ENCODE results near the gene MTF1. TPM values are rescaled to one million over a fixed set of nuclear protein-coding genes. Genes with fewer than 3 reads are reported as not detected.
"Not testable (repeated sequence)": the region's sequence is repeated elsewhere in the genome, so short reads cannot be mapped to it uniquely, and the experiment has no call there.

MTF1 gene
- polyA plus RNA-seq, 4 donors: 8.0 to 9.5 (median 8.4) TPM

DNA sequence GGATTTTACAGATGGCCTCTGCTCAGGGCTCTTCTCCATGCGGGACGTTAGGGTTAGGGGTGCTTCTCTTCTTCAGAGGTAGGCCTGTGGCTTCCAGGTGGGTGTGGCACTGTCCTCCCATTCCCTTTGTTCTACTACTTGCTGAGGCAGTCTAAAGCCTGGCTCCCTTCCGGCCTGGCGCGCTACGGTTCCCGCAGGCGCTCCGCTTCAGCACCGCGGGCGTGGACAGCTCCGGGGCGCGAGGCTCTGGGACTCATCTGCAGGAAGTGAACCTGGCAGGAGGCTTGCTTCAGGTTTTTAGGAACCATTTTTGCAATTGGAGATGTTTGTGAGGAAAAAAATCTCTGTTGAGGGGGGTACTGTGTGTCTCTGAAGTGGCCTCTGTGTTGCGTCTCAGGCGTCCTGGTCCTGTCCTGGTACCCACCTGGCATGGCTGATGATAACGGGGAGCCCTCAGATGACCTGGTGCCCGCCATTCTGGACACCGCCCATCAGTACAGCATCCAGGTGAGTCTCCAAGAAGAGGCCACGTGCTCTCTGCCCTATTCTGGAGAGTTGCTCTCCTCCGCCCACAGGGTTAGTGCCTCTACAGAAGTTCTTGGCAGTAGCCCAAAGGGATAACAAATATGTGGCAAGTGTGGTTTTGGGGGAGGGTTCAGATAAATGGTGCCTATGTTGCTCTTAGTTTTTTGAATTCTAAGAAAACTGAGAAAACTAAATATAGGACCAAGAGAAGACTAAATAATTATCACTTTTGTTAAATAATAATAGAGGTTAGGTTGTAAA is 63.9 kb downstream of the MTF1 start:
- peak in 1 of 4 donors; percentile 58 for DNase-seq (ENCODE audit: low read depth in 4 of 4, low spot score in 2 of 4)

DNA sequence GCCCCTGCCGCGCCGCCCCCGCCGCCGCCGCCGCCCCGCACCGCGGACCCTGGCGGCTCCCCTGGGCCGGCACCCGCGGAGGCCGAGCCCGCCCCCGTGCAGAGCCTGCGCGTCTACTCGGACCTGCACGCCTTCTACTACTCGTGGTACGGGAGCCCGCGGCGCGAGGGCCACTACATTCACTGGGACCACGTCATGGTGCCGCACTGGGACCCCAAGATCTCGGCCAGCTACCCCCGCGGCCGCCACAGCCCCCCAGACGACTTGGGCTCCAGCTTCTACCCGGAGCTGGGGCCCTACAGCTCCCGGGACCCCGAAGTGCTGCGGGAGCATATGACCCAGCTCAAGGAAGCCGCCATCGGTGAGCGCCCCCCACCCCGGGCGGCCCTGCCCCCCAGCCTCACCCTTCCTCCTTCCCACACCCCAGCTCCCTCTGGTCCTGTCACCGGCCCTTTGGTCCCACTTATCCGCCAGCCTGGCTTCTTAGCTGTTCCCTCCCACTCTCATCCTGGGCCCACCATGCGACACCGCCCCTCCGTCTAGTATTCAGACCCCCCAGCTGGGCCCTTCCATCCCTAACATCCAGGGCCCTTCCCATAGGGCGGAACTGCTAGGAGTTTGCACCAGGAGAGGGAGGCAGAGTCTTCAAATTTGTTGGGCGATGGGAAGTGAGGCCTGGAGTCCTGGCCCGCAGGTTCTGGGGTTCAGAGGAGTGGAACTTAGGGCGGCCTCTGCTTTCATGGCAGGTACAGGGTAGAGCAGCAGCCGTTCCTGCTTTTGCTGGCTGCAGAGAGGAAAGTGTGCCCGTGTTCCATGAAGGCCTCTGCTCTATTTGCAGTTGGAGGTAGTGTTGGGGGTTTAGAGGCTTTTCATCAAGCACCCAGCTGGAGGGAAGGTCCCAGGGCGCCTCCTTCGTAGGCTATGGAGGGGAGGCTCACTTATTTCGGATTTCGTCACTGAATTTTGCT is 64.7 kb downstream of the MTF1 start:
- no peak for DNase-seq (ENCODE audit: low read depth in 4 of 4, low spot score in 2 of 4)

DNA sequence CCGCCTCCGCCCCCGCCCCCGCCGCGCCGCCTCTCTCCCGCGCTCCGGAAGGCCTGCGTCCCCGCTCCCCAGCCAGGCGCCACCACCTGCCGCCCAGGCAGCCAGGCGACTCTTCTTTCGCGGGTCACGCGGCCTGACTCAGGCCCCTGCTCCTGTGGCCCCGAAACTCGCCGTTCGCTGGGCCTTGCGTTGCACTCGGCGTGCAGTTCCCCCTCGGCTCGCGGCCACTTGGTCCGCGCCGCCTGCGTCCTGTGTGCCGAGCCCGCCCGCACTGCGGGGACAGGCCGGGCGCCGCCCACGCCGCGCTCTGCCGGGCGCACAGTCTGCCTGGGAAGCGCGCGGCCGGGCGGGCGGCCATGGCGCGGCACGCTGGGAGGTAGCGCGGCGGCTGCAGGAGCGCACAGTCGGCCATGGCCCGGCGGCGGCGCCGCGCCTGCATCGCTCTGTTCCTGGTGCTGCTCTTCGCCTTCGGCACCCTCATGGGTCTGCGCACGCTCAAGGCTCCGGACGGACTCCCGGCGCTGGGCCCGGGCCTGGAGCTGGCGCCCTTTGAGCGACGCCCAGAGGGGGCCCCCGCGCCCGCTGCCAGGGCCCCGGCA is 65.5 kb downstream of the MTF1 start, which contains the start of gene MANEAL:
MANEAL (plus strand) TSS at position 75 of the 599 bp plus-strand sequence; CDS start at position 411, 336 bp downstream.
- no peak for DNase-seq (ENCODE audit: low read depth in 4 of 4, low spot score in 2 of 4)

DNA sequence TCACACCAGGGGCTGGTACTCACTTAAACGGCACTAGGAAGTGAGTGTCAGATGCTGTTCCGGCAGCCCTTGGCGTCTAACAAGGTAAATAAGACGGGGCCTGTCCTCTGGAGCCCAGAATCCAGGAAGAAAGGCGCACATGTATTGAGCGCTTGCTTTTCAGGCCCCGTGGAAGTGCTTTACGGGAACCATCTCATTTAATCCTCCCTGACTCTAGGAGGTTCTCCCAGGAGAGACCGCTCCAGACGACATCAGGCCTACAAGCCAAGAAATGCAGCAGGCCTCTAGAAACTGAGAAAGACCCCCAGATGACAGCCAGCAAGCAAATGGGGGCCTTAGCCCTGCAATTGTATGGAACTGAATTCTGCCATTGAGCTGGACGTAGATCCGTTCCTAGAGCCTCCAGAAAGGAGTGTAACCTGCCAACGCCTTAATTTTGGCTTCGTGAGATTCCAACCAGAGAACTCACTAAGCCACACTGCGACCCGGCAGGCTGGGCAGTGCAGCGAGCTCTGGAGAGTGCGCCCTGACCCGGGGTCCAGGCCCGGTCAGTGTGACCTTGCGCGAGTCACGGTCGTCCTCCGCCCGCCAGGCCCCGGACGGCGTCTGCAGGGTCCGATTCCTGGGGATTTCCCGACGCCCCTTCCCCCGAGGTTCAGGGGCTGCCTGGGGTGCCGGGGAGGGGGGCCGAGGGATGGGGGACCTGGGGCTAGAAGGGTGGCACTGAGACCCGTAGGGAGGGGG is 66.3 kb downstream of the MTF1 start:
- no peak for DNase-seq (ENCODE audit: low read depth in 4 of 4, low spot score in 2 of 4)

DNA sequence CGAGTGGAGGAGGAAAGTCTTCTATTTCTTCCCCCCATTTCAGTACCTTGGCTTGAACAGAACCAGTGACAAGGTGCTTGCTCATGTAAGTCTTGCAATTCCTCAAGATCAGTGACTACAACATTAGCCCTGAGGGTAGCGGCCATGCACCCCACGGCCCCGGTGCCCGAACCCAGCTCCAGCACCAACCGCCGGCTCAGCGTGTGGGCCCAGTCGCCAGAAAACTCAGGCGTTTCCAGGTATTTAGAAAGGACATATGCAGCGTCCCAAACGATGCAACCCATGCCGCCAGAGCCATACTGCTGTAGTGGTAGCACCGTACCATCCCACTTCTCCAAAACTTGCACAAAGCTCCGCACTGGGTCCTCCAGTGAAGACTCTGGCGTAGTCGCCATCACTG is 76.9 kb downstream of the MTF1 start:
- DNase-seq (ENCODE audit: low read depth in 4 of 4, low spot score in 2 of 4): no peak

DNA sequence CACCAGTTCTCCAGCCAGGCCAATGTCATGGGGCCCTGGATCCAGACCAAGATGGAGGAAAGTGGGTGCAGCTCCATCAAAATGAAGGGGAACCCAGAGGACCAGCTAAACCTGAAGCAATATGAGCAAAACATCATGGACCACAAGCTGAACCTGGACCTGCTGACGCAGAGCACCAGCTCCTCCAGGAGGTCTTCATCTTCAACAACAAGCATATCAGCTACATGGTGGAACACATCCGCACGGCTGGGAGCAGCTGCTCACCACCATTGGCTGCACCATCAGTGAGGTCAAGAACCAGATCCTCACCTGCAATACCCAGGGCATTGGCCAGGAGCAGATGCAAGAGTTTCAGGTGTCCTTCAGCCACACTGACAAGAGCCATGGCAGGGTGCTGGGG is 80.7 kb downstream of the MTF1 start:
- DNase-seq (ENCODE audit: low read depth in 4 of 4, low spot score in 2 of 4): no peak

DNA sequence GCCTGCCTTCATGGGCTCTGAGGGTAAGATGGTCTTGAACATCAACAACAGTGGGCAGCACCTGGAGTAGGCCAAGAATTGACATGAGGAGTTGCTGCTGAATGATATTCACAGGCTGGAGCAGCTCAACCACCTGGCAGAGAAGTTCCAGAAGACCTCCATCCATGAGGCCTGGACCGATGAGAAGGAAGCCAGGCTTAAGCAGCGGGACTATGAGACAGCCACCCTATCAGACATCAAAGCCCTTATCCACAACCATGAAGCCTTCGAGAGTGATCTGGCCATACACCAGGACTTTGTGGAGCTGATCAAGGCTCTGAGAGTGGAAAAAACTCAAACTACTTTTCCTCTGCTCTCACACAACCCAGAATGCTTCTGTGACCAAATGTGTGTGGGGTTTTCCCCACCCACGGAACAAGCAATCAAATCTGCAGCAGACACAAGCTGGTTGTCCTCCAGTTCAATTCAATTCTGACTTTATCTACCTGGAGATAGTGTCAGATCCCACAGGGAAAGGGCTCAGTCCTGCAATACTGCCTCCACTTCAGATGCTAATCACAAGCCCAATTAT is 82.4 kb downstream of the MTF1 start:
- DNase-seq (ENCODE audit: low read depth in 4 of 4, low spot score in 2 of 4): no peak

DNA sequence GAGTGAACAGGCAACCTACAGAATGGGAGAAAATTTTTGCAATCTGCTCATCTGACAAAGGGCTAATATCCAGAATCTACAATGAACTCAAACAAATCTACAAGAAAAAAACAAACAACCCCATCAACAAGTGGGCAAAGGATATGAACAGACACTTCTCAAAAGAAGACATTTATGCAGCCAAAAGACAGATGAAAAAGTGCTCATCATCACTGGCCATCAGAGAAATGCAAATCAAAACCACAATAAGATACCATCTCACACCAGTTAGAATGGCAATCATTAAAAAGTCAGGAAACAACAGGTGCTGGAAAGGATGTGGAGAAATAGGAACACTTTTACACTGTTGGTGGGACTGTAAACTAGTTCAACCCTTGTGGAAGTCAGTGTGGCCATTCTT is 88.0 kb downstream of the MTF1 start:
- not testable (repeated sequence) for DNase-seq (ENCODE audit: low read depth in 4 of 4, low spot score in 2 of 4)

DNA sequence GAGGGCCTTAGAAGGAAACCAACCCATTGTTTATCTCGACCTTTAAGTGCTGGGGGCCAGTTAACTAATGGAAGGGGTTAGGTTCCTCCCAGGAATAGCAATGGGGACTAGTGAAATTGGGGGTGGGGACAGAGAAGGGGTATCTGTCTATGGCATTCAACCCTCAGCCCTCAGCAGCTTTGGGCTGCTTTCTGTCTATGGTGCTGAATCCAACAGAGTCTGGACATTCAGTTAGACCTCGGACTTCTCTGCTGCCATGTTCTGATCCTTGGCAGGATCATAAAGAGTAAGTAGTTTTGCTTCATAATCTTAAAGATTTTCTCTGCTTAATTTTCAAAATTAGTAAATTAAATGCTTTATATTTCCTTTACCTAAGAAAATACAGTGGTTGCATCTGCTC is 91.9 kb downstream of the MTF1 start:
- DNase-seq (ENCODE audit: low read depth in 4 of 4, low spot score in 2 of 4): no peak

DNA sequence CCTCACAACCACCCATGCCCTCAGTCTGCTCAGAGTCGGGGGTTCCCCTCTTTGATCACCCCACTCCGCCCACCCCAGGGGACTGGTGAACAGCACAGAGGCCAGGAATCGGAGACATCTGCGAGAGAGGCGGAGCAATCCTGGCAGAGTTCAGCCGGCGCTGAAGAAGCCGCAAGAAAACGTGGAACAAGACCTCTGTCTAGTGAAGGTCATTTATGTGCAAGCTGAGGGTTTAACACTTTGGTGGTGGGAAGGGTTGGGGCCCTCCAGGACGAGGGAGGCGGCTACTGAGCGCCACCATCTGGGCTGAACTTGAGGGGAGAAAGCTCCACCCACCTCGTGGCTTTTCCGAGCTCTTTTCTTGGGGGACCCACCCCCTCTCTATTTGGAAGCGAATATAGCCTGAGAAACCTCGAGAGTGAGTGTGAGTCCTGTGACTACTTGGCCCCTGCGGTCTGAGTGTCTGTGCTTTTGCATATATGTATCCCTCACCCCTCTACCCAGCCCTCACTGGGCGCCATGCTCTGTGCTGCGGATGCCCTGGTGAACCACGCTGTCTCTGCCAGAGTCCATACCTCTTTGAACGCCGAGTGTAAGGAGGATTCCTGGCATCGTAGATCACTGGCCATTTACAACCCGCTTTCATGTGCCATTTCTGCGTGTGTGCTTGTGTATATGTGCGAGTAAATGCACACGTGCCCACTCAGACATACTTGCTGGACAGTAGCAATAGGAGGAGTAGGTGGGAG is 93.3 kb downstream of the MTF1 start:
- no peak for DNase-seq (ENCODE audit: low read depth in 4 of 4, low spot score in 2 of 4)

DNA sequence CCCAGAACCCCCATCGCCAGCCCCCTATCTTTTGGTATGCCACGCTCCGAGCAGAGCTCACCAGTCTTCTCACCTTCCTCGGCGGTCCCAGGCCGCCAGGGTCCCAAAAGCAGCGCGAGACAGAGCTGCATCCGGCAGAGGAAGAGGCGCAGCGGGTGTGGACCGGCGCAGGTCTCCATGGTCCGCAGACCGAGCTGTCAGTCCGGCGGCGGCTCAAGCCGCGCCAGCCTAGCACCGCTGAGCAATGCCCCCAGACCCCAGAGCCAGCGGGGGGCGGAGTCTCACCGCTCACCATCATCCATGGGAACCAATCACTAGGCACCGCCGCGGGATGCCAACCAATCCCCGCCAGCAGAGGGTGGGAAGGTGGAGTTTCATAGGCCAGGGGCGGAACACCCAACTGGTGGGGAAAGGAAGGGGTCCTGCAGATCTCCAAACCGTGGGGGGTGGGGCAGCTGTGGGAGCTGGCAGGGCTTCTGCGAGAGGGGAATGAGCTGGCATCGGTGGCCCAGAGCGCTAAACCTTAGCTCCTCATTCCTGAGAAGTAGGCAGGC is 94.4 kb downstream of the MTF1 start, which contains the start of gene EPHA10:
EPHA10 (minus strand) TSS at position 233 of the 554 bp plus-strand sequence; CDS start at position 179, 54 bp downstream.
- DNase-seq (ENCODE audit: low read depth in 4 of 4, low spot score in 2 of 4): no peak

DNA sequence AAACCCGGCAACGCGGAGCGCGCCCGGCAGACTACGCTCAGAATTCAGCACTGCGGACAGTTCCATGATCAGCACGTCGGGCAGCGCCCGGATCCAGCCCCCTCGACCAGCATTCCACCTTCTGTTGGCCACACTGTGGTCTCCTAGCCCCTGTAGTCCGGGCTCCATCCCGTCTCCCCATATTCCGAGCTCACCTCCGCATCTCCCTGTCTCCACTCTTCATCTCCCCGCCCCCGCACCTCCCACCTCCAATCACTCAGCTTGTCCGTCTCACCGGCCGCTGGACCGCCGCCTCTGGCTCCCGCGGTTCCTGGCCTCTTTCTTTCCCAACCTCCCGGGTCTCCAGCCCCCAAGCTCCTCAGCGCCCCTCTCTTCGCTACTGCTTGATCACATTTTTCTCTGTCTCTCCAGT is 95.0 kb downstream of the MTF1 start:
- DNase-seq (ENCODE audit: low read depth in 4 of 4, low spot score in 2 of 4): peak; percentile 15 to 65 (median 52)

DNA sequence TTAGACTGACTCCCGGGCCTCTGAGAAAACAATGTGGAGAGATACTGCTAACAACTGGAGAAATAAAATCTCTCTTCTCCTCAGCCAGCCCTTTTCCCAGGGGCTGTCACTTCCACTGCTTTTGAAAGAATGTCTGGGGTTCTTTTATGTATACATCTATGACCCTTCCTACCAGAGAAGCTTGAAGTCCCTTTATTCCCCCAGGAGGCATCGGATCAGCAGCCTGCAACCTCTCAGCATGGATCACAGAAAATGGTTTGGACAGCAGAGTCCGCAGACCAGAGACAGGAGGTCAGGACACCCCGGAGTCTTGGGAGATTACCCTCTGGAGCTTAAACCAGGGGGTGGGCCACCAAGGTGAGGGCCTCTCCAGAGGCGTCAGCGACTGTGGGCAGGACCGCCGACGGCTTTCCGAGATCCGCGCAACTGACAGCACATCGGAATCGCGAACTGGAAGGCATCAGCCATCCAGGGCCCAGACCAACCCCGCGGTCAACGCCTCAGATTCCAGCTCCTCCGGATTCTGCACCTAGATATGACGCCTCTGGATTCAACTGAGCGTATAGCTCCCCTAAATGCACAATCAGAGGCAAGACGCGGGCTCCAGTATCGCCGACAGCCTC is 95.5 kb downstream of the MTF1 start:
- no peak for DNase-seq (ENCODE audit: low read depth in 4 of 4, low spot score in 2 of 4)

DNA sequence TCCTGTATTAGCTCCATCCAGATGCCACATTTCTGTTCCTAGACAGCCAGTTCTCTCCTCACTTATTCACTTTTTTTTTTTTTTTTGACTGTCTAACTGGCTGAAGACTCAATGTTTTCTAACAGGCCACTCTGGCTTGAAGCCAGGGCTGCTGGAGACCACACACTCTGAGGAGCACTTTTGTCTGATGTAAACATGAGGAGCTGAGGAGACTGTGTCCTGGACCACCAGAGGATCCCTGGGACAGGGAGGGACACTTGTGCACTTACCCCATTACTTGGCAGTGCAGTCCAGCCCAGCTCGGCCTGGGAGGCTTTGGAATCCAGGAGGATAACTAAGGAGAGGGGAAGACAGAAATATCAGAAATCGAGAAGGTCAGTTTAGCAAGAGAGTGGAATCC is 96.9 kb downstream of the MTF1 start:
- DNase-seq (ENCODE audit: low read depth in 4 of 4, low spot score in 2 of 4): no peak

DNA sequence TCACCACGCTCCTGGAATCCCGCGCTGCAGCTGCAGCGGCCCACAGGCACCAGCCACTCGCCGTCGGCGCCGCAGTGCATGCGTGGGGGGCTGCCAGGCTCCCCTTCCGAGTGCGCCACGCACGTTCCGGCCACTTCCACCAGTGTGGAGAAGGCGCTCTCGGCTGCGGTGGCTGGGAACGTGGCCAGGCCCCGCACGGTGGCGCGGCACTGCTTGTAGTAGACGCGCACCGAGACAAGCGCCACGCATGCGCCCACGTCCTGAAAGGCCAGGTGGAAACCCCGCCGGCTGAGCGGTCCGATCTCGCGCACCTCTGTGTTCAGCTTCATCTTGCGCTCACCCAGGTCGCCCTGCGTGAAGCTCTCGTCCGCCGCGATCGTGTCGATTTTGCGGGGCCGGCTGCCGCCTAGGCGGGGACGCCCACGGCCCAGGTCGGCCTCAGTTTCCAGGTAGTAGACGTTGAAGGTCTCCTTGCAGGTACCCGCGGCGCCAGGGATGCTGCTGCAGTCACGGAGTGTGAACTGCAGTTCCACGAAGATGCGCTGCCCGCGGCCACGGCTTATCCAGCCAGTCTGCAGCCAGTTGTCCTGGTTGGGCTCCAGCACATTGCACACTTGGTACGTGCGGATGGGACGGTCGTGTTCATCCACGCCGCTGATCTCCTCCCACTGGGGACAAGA is 97.8 kb downstream of the MTF1 start:
- DNase-seq (ENCODE audit: low read depth in 4 of 4, low spot score in 2 of 4): no peak
